HG02678 (cell line): Measurements from ENCODE around the gene FGFR4.
"Not testable (repeated sequence)": the region's sequence is repeated elsewhere in the genome, so short reads cannot be mapped to it uniquely, and the experiment has no call there.

Experiments
- ATAC-seq: cut with Tn5 transposase; IDR thresholded peaks from one replicate; pipeline ENCODE4 v1.9.1; 2021; ENCODE audit warnings: mild to moderate bottlenecking, moderate library complexity; ENCODE audit not compliant: unreplicated experiment

Gene FGFR4

DNA sequence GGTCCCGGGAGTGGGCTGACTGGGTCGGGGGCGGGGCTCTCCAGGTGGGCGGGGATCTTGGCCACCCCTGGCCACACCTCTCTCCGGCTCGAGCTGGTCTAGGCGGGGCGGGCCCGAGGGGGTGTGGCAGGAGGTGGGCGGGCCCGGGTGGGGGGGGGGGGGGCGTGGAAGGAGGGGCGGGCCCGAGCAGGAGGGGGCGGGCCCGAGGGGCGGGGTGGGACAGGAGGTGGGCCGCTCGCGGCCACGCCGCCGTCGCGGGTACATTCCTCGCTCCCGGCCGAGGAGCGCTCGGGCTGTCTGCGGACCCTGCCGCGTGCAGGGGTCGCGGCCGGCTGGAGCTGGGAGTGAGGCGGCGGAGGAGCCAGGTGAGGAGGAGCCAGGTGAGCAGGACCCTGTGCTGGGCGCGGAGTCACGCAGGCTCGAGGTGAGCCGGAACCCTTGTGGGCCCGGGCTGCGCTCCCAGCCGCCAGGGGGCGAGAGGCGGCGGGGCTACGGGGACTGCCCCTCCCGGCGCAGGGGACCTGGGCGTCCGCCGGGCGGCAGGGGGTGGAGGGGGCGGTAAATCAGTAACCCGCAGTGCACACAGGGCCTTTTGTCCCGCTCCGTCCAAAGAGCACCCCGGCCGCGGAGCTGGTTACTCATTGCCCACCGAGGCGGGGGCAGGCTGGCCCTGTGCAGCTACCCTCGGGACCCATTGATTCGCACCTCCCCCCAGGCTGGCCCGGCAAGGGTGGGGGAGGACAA, at the start of gene FGFR4:
FGFR4 (plus strand) TSS at position 262 of the 744 bp plus-strand sequence. CDS start 2,688 bp downstream, outside the sequence.
- ATAC-seq = peak; percentile 64

DNA sequence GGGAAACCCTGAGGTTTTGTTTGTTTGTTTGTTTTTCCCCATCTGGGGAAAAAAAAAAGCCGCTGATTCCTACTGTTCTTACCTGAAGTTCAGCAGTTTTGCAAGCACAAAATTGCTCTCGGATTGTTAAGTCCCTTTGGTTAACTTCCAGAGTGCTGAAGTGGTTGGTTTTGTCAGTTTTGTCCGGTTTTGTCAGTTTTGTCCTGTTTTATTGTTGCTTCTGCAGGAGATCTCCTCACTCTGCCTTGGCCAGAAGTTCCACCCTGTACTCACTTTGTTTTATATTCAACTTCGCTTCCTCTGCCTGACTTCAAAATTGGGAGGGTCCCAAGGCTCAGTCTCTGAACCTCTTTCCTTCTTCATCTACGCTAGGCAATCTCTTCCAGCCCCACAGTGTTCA, 49.8 kb upstream of the FGFR4 start:
- ATAC-seq = no peak

DNA sequence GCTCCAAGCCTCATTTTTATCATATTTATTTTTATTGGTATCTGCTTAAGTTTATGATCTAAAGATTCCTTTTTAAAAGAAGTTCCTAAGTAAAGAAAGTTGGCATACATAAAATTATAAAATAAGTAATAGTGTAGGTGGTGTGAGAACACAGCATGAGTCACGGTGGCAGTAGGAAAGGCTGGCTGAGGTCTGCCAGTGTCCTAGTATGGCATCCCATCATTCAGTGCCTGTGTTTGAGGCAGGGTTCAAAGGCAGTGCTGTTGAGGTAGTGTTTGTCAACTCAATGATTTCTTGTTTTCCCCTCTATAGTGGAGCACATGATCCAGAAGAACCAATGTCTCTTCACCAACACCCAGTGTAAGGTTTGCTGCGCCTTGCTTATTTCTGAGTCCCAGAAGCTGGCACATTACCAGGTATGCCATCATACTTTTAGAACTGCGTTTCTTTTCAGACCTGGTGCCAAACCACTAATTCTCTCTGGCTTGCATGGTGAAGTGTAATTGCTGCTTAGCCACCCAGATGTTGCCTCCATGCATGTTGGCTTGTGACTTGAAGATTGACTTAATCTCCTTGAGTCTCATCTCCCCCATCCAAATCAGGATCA, 45.8 kb upstream of the FGFR4 start:
- ATAC-seq = no peak

DNA sequence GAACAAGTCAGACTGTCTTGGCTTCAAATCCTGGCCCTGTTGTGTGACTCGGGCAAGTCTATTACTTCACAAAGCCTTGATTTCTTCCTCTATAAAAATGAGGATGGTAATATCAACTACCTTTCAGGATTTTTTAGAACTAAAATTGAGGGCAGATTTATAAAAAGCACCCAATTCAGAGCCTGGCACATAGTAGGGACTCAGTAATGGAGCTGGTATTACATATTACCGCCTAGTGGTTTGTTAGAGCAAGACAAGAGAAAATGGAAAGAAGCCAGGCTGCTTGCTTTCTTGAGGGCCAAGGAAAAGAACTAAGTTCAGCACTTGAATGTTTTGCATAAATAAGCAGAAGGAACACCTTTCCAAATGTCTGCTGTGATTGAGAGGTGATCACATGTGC, 44.8 kb upstream of the FGFR4 start:
- no peak for ATAC-seq

DNA sequence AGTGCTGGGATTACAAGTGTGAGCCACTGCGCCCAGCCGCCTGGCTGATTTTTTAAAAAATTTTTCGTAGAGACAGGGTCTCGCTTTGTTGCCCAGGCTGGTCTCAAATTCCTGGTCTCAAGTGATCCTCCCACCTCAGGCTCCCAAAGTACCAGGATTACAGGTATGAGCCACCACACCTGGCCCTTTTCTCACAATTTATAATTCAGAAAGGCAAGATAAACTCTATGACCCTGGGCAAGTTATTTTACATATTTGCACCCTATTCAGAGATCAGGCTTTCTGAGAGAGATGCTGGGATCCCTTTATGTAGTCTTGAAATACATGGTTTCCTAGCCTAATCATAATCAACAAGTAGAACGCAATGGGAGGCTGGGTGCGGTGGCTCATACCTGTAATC, 43.6 kb upstream of the FGFR4 start:
- ATAC-seq = no peak

DNA sequence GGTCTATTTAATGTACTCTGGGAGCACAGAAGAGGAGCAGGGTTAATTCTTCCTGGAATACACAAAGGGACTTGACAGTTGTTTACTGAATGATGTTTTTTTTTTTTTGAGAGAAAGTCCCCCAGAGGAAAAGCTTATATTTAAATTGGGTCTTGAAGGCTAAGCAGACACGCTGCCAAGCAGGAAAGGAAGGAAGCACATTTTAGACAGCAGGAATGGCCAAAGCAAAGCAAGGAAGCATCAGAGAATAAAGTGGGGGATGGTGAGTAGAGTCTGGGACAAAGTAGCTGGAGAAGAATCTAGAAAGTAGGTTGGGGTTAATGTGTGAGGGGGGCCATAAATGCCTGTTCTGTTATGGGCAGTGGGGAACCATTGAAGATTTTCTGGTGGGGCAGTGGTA, 42.8 kb upstream of the FGFR4 start:
- ATAC-seq = no peak

DNA sequence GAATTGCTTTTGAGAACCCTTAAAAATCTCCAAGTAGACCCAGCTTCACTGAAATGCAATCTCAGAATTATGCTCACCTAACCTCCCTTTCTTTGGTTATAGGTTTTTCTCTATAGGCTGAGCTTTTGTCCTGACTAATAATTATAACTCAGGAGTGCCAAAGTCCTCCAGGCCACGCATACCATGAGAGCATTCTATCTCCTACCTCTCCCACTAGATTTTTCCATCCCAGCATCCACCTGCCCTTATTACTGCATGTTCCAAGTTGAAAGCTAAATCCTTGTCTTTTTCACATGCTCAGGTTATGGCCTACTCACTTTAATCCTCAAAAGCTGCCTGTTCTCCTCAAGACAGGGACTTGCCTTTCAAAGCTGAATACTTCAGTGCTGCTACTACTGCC, 42.1 kb upstream of the FGFR4 start:
- no peak for ATAC-seq

GRCh38 chr5:177045631-177046030, 41.1 kb upstream of the FGFR4 start:
- ATAC-seq = no peak

- ATAC-seq = not testable (repeated sequence)
Measured at GRCh38 chr5:177048531-177048930, 38.2 kb upstream of the FGFR4 start.

GRCh38 chr5:177049285-177049684, 37.4 kb upstream of the FGFR4 start:
- ATAC-seq = no peak

DNA sequence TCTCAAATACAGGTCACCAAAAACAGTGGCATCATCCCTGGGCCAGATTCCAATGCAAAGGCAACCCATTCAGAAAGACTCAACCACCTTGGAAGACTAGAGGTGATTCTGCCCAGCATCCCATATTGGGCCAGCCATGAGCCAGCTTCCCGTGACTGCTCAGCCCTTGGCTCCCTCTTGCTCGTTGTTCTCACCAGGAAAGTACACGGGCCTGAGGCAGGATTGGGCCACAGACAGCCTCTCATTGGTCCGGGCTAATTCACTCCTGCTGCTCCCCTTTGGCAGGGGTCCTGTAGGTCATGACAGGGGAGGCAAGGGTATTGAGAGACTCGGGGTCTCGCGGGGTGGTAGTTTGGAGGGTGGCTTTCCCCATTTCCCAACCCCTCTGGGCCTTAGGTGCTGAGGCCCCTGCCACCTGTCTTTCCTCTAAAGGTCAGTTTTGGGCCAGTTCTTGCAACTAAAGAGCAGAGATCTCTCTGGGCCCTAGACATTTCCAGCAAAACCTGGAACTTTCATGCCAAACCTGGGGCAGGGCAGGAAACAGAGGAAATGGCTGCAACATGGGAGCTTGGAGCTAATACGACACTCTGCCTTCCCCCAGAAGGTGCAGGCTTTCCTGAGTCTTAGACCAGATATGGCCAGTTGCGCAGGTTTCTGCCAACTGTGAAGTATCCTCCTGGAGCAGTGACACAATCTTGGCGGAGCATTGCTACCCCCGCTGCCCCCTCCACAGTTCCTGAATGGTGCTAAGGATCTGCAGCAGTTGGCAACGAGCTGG, 22.0 kb upstream of the FGFR4 start:
- no peak for ATAC-seq

- ATAC-seq = no peak
Measured at GRCh38 chr5:177065491-177065890, 21.2 kb upstream of the FGFR4 start.

DNA sequence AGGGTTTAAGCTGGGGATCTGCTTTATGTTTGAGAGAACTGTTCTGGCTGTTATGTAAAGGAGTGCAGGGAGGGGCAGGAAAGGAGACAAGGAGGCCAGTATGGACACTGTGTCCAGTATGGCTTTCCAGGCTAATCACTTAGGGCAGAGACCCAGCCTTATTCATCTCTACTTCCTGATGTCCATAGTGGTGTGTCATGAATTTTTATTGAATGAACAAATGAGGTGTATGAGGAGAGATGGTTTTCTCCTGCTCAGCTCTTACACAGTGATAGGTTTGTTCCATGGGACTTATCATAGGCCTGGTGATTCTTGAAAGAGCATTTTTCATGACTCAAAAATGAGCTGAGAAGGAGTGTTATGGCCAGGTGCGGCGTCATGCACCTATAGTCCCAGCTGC, 20.5 kb upstream of the FGFR4 start:
- ATAC-seq = no peak

DNA sequence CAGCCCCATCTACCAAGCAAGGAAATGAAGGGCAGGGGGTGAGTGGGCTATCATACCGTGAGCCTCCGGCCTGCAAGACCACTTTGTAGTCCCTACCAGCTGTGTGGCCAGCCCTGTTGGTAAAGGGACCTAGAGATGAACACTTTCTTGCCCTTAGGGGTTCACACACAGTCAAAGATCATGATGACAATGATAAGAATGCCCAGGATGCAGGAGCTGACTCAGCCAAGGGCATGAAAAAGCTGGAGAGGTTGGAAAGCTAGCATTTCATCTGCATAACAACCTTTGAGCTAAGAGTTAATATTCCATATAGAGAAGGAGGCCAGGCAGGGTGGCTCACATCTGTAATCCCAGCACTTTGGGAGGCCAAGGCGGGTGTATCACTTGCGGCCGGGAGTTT, 19.2 kb upstream of the FGFR4 start:
- no peak for ATAC-seq

DNA sequence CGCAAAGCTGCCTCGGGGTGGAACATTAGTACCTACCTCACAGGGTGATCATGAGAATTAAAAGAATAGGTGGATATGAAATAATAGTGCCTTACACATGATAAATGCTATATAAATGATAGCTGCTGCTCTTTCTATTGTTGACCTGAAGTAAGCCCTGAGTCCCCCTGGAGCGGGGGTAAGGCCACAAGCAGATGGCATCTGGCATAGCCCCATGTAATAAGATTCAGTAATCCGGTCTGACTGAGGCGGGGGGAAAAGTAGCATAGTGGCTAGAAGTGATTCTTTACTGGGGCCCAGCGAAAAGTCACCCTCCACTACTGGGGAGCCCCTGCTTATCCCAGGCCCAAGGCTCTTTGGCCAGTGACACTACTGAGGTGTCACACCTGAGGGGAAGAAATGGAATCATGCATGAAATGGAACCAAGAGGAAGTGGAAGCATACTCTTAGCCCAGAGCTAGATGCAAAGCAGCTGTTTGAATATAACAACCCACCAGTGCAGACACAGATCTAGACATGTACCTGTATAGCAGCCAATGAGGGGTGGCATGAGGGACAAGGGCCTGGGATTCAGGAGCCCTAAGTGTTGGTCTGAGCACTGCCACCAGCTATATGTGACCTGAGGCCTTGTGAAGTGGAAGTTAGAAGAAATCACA, 16.1 kb upstream of the FGFR4 start:
- no peak for ATAC-seq

DNA sequence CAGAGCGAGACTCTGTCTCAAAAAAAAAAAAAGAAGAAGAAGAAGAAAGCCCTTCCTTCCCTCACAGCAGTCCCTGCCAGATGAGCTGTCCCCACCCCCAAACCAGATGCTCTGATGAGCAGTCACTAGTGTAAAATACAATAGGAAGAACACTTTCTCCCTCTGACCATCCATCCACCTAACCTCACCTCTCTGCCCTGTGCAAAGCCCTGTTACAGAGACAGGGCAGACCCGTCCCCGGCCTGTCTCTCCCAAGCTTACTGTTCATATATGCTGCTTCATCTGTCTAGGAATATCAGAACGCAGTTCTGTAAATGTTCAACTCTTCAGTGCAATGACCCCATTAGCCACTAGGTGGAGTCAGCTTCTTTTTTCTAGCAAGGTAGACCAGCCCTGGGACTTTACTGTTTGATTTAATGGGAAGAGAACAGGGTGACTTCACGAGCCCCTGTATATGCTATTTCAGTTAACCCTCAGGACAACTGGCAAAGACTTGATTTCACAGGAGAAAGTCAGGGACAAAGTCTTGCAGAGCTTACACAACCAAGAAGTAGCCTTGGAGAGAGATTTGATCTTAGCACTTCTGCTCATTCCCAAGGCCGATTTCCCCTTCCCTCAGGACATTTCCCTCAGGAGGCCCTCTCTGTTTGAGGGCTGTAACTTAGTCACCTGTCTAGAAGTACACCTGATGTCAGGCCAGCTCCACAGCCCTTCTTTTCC, 14.9 kb upstream of the FGFR4 start:
- ATAC-seq = peak; percentile 76

DNA sequence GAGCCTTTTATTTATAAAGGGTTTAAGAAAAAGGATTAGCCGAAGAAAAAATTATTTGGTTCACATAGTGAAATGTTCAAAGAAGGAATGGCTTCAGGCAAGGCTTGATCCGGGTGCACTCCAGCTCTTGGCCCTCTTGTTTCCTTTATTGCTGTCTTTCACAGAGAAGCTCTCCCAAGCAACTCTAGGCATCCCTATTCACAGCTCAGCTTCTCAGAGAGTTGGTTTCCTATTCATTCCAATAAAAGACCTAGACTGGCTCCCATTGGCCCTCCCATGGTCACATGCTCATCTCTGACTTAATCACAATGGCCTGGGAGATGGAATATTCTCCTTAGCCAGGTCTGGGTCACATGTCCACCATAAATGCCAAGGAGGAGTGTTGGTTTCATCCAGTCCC, 9.4 kb upstream of the FGFR4 start:
- no peak for ATAC-seq

GRCh38 chr5:177079606-177080005, 7.1 kb upstream of the FGFR4 start:
- ATAC-seq = no peak

GRCh38 chr5:177080265-177080664, 6.5 kb upstream of the FGFR4 start:
- no peak for ATAC-seq

GRCh38 chr5:177081859-177082258, 4.9 kb upstream of the FGFR4 start:
- no peak for ATAC-seq

DNA sequence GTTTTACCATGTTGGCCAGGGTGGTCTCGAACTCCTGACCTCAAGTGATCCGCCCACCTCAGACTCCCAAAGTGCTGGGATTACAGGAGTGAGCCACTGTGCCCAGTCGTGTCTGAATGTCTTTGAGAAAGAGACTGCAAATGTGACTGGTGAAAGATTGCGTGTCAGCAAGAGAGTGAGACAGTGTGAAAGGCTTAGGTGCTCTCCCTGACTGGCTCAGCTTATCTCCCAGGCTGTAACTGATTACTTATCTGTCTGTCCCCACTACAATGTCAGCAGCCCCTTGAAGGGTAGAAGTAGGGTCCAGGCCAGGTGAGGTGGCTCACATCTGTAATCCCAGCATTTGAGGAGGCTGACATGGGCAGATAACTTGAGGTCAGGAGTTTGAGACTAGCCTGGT, 3.4 kb upstream of the FGFR4 start:
- no peak for ATAC-seq
